HepG2 (cell line): ENCODE data around the gene TAT. TPM values are rescaled to one million over a fixed set of nuclear protein-coding genes. Genes with fewer than 3 reads are reported as not detected.
A peak's percentile ranks its signal among the peaks of the same experiment; 100 is the strongest.

Experiments used
- ARNT2 ChIP-seq: sonication (generic); formaldehyde crosslinking; IDR thresholded peaks from 2 replicates; pipeline ENCODE4 v1.8.0; 2022; ENCODE audit warnings: mild to moderate bottlenecking, low read depth, missing genetic modification reagents, moderate library complexity
- BRCA1 ChIP-seq: sonication (generic); formaldehyde crosslinking; IDR thresholded peaks from 2 replicates; pipeline ENCODE4 v1.4.0; 2020; ENCODE audit warnings: missing genetic modification reagents
- CEBPG ChIP-seq: IDR thresholded peaks from 2 replicates; pipeline ENCODE4 v1.6.1; 2016
- HES4 ChIP-seq: sonication (generic); formaldehyde crosslinking; IDR thresholded peaks from 2 replicates; pipeline ENCODE4 v1.9.0; 2021; ENCODE audit warnings: mild to moderate bottlenecking, missing genetic modification reagents, borderline replicate concordance
- HOXA3 ChIP-seq: sonication (generic); formaldehyde crosslinking; IDR thresholded peaks from 2 replicates; pipeline ENCODE4 v1.5.0; 2020; ENCODE audit warnings: missing genetic modification reagents
- MED1 ChIP-seq: sonication (generic); formaldehyde crosslinking; IDR thresholded peaks from 2 replicates; pipeline ENCODE4 v1.4.0; 2020; ENCODE audit warnings: missing genetic modification reagents
- REPIN1 ChIP-seq: sonication (generic); formaldehyde crosslinking; IDR thresholded peaks from 2 replicates; pipeline ENCODE4 v1.8.0; 2022; ENCODE audit warnings: missing genetic modification reagents, low read depth, mild to moderate bottlenecking, borderline replicate concordance
- RFX3 ChIP-seq: IDR thresholded peaks from 2 replicates; pipeline ENCODE4 v1.6.1; 2016; ENCODE audit warnings: missing biosample characterization, missing genetic modification reagents
- SAP130 ChIP-seq: IDR thresholded peaks from 2 replicates; pipeline ENCODE4 v1.6.1; 2016; ENCODE audit warnings: low read depth
- ZFY ChIP-seq: sonication (generic); formaldehyde crosslinking; IDR thresholded peaks from 2 replicates; pipeline ENCODE4 v1.4.0; 2020; ENCODE audit warnings: missing genetic modification reagents
- ZNF253 ChIP-seq: sonication (generic); formaldehyde crosslinking; IDR thresholded peaks from 2 replicates; pipeline ENCODE4 v1.8.0; 2022; ENCODE audit warnings: mild to moderate bottlenecking, missing genetic modification reagents, borderline replicate concordance
- ZNF326 ChIP-seq: sonication (generic); formaldehyde crosslinking; IDR thresholded peaks from 2 replicates; pipeline ENCODE4 v1.4.0; 2020; ENCODE audit warnings: missing genetic modification reagents, borderline replicate concordance
- ZNF747 ChIP-seq: sonication (generic); formaldehyde crosslinking; IDR thresholded peaks from 2 replicates; pipeline ENCODE4 v1.8.1; 2023; ENCODE audit warnings: missing genetic modification reagents, mild to moderate bottlenecking, borderline replicate concordance
- ZSCAN22 ChIP-seq: sonication (generic); formaldehyde crosslinking; IDR thresholded peaks from 2 replicates; pipeline ENCODE4 v1.4.0; 2020; ENCODE audit warnings: mild to moderate bottlenecking, missing genetic modification reagents
- ZZZ3 ChIP-seq: sonication (generic); formaldehyde crosslinking; IDR thresholded peaks from 2 replicates; pipeline ENCODE4 v1.4.0; 2020; ENCODE audit warnings: missing genetic modification reagents, mild to moderate bottlenecking, borderline replicate concordance
- polyA plus RNA-seq, 8 experiments: library from polyadenylated mRNA; depleted of rRNA in 3 of 8; stranded (reverse) in 7 of 8; unstranded in 1 of 8; fragments of >200 nt; fragmentation: Illumina TruSeq in 4 of 8; extraction: Trizol in 4 of 8; gene quantifications; 2 replicates each; pipeline versions ENCODE4 v1.2.1 to v1.2.3, GENCODE V29; 2011 to 2016; ENCODE audit warnings: low read depth in 4 of 8, missing spikeins in 1 of 8, mixed read lengths in 1 of 8; ENCODE audit not compliant: insufficient read depth in 1 of 8
- total RNA-seq, 5 experiments: library from RNA; depleted of rRNA; stranded (reverse); fragments of >200 nt; fragmentation: Illumina TruSeq; extraction: Trizol; gene quantifications; 2 replicates each; pipeline ENCODE4 v1.2.3, GENCODE V29; 2016; ENCODE audit warnings: low read depth in 1 of 5
- TF ChIP-seq, protein P1 (sequence below): sonication (generic); formaldehyde crosslinking; IDR thresholded peaks from 2 replicates; pipeline ENCODE4 v1.4.0; 2020; ENCODE audit warnings: missing genetic modification reagents, mild to moderate bottlenecking, borderline replicate concordance
- TF ChIP-seq, protein P2 (sequence below): sonication (generic); formaldehyde crosslinking; IDR thresholded peaks from 2 replicates; pipeline ENCODE4 v1.4.0; 2020; ENCODE audit warnings: missing genetic modification reagents, mild to moderate bottlenecking, borderline replicate concordance
- TF ChIP-seq, protein P3 (sequence below), 2 experiments: sonication (generic) in 1 of 2; formaldehyde crosslinking in 1 of 2; IDR thresholded peaks; 2 replicates each; pipeline versions ENCODE4 v1.5.1 to v1.6.1; 2011 to 2020; ENCODE audit warnings: borderline replicate concordance in 1 of 2, low read depth in 1 of 2, low read length in 1 of 2, mild to moderate bottlenecking in 1 of 2, missing genetic modification reagents in 1 of 2, moderate library complexity in 1 of 2
- TF ChIP-seq, protein P4 (sequence below): sonication (generic); formaldehyde crosslinking; IDR thresholded peaks from 2 replicates; pipeline ENCODE4 v1.4.0; 2020; ENCODE audit warnings: mild to moderate bottlenecking, missing genetic modification reagents

Gene TAT
- total and polyA plus RNA-seq, 2 of the 13 experiments (the other 11 are each of a cell fraction or from before 2014, with no cell fraction given), result 1.6 to 5.8 TPM

DNA sequence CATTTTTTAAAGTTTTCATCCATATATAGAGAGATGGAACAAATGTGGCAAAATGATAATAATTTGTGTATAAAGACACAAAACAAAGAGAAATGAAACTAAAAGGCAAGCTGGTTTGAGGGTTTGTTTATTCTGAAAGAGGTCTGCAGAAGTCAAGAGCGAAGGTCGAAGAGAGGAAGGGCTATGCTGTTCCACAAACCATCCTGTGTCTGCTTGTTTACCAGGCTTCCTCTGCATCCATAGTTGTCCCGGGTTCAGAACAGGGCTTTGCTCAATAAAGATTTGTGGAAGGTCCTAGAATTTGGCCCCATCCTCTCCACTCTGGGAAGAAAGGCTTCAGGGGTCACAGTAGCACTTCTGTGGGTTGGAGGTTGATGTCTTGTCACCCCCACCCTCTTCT lies 46.7 kb upstream of the TAT start (continued):
- TF ChIP-seq, protein P1, sequence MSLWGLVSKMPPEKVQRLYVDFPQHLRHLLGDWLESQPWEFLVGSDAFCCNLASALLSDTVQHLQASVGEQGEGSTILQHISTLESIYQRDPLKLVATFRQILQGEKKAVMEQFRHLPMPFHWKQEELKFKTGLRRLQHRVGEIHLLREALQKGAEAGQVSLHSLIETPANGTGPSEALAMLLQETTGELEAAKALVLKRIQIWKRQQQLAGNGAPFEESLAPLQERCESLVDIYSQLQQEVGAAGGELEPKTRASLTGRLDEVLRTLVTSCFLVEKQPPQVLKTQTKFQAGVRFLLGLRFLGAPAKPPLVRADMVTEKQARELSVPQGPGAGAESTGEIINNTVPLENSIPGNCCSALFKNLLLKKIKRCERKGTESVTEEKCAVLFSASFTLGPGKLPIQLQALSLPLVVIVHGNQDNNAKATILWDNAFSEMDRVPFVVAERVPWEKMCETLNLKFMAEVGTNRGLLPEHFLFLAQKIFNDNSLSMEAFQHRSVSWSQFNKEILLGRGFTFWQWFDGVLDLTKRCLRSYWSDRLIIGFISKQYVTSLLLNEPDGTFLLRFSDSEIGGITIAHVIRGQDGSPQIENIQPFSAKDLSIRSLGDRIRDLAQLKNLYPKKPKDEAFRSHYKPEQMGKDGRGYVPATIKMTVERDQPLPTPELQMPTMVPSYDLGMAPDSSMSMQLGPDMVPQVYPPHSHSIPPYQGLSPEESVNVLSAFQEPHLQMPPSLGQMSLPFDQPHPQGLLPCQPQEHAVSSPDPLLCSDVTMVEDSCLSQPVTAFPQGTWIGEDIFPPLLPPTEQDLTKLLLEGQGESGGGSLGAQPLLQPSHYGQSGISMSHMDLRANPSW (CRISPR knock-in tag), result no peak
- TF ChIP-seq ZFY (CRISPR knock-in tag) (no peak), BRCA1 (CRISPR knock-in tag) (no peak), HES4 (CRISPR knock-in tag) (no peak), MED1 (no peak), REPIN1 (peak; percentile 52; the same call in 1 of the 2 replicates), HOXA3 (peak; percentile 26; the same call in 1 of the 2 replicates), ZSCAN22 (CRISPR knock-in tag) (no peak), ZZZ3 (no peak), ZNF326 (CRISPR knock-in tag) (no peak), RFX3 (CRISPR knock-in tag) (no peak), ZNF253 (CRISPR knock-in tag) (no peak), SAP130 (peak; percentile 65), CEBPG (CRISPR knock-in tag) (peak; percentile 48), ZNF747 (CRISPR knock-in tag) (no peak), ARNT2 (CRISPR knock-in tag) (no peak)
- TF ChIP-seq, protein P2, sequence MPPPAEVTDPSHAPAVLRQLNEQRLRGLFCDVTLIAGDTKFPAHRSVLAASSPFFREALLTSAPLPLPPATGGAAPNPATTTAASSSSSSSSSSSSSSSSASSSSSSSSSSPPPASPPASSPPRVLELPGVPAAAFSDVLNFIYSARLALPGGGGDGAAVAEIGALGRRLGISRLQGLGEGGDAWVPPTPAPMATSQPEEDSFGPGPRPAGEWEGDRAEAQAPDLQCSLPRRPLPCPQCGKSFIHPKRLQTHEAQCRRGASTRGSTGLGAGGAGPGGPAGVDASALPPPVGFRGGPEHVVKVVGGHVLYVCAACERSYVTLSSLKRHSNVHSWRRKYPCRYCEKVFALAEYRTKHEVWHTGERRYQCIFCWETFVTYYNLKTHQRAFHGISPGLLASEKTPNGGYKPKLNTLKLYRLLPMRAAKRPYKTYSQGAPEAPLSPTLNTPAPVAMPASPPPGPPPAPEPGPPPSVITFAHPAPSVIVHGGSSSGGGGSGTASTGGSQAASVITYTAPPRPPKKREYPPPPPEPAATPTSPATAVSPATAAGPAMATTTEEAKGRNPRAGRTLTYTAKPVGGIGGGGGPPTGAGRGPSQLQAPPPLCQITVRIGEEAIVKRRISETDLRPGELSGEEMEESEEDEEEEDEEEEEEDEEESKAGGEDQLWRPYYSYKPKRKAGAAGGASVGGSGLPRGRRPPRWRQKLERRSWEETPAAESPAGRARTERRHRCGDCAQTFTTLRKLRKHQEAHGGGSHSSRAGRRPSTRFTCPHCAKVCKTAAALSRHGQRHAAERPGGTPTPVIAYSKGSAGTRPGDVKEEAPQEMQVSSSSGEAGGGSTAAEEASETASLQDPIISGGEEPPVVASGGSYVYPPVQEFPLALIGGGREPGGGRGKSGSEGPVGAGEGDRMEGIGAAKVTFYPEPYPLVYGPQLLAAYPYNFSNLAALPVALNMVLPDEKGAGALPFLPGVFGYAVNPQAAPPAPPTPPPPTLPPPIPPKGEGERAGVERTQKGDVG (CRISPR knock-in tag), result no peak
- TF ChIP-seq, protein P3, sequence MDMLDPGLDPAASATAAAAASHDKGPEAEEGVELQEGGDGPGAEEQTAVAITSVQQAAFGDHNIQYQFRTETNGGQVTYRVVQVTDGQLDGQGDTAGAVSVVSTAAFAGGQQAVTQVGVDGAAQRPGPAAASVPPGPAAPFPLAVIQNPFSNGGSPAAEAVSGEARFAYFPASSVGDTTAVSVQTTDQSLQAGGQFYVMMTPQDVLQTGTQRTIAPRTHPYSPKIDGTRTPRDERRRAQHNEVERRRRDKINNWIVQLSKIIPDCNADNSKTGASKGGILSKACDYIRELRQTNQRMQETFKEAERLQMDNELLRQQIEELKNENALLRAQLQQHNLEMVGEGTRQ (IDR thresholded peaks at IDR 0.05; ENCODE audit: low read depth, low read length), result no peak
- TF ChIP-seq, protein P3 (CRISPR knock-in tag; IDR thresholded peaks at IDR 0.05; ENCODE audit: borderline replicate concordance), result no peak
- TF ChIP-seq, protein P4, sequence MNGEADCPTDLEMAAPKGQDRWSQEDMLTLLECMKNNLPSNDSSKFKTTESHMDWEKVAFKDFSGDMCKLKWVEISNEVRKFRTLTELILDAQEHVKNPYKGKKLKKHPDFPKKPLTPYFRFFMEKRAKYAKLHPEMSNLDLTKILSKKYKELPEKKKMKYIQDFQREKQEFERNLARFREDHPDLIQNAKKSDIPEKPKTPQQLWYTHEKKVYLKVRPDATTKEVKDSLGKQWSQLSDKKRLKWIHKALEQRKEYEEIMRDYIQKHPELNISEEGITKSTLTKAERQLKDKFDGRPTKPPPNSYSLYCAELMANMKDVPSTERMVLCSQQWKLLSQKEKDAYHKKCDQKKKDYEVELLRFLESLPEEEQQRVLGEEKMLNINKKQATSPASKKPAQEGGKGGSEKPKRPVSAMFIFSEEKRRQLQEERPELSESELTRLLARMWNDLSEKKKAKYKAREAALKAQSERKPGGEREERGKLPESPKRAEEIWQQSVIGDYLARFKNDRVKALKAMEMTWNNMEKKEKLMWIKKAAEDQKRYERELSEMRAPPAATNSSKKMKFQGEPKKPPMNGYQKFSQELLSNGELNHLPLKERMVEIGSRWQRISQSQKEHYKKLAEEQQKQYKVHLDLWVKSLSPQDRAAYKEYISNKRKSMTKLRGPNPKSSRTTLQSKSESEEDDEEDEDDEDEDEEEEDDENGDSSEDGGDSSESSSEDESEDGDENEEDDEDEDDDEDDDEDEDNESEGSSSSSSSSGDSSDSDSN (CRISPR knock-in tag), result no peak
